H9 (cell line): ENCODE measurements around the gene AFMID. TPM values are rescaled to one million over a fixed set of nuclear protein-coding genes. Genes with fewer than 3 reads are reported as not detected.

Source experiments
- DNase-seq: peaks from one replicate; pipeline ENCODE4 v3.0.0-alpha.2; 2017
- H2AFZ ChIP-seq: one replicate; pipeline ENCODE4 v1.6.1; 2013; ENCODE audit warnings: mild to moderate bottlenecking, low read length, control low read depth, moderate library complexity
- H2AK5ac ChIP-seq: 2 replicates; pipeline ENCODE4 v1.6.1; 2013; ENCODE audit warnings: low read length, control low read depth, mixed read lengths; ENCODE audit not compliant: insufficient read length
- H2BK120ac ChIP-seq: one replicate; pipeline ENCODE4 v1.6.1; 2013; ENCODE audit warnings: low read depth, mild to moderate bottlenecking, low read length, control low read depth, inconsistent platforms; ENCODE audit not compliant: poor library complexity, severe bottlenecking
- H2BK12ac ChIP-seq: 2 replicates; pipeline ENCODE4 v1.6.1; 2013; ENCODE audit warnings: low read length, control low read depth, mixed read lengths, low read depth; ENCODE audit not compliant: insufficient read length
- H2BK15ac ChIP-seq: 2 replicates; pipeline ENCODE4 v1.6.1; 2013; ENCODE audit warnings: low read depth, low read length, control low read depth
- H2BK20ac ChIP-seq: one replicate; pipeline ENCODE4 v1.6.1; 2013; ENCODE audit warnings: low read depth, mild to moderate bottlenecking, low read length, control low read depth, inconsistent platforms; ENCODE audit not compliant: poor library complexity, severe bottlenecking
- H2BK5ac ChIP-seq: 2 replicates; pipeline ENCODE4 v1.6.1; 2013; ENCODE audit warnings: low read length, control low read depth, mixed read lengths; ENCODE audit not compliant: insufficient read length
- H3K14ac ChIP-seq: 2 replicates; pipeline ENCODE4 v1.6.1; 2013; ENCODE audit warnings: low read length, control low read depth; ENCODE audit not compliant: insufficient read depth
- H3K18ac ChIP-seq: 2 replicates; pipeline ENCODE4 v1.6.1; 2013; ENCODE audit warnings: low read depth, mild to moderate bottlenecking, mixed read lengths, low read length, control low read depth; ENCODE audit not compliant: insufficient read length
- H3K23ac ChIP-seq: 2 replicates; pipeline ENCODE4 v1.6.1; 2013; ENCODE audit warnings: low read length, control low read depth, mixed read lengths, low read depth; ENCODE audit not compliant: insufficient read length
- H3K23me2 ChIP-seq: 2 replicates; pipeline ENCODE4 v1.6.1; 2013; ENCODE audit warnings: low read depth, mild to moderate bottlenecking, mixed read lengths, low read length, control low read depth; ENCODE audit not compliant: insufficient read length, poor library complexity, severe bottlenecking
- H3K27ac ChIP-seq: 2 replicates; pipeline ENCODE4 v1.5.1; 2013; ENCODE audit warnings: low read length, control low read depth, mixed read lengths, low read depth; ENCODE audit not compliant: insufficient read length
- H3K27me3 ChIP-seq: 2 replicates; pipeline ENCODE4 v1.6.1; 2013; ENCODE audit warnings: low read length, control low read depth, inconsistent platforms; ENCODE audit not compliant: insufficient read depth
- H3K4ac ChIP-seq: 2 replicates; pipeline ENCODE4 v1.6.1; 2013; ENCODE audit warnings: low read depth, mild to moderate bottlenecking, control low read depth, inconsistent platforms, low read length, moderate library complexity
- H3K4me1 ChIP-seq: 2 replicates; pipeline ENCODE4 v1.6.1; 2013; ENCODE audit warnings: low read length, control low read depth, inconsistent platforms; ENCODE audit not compliant: insufficient read depth
- H3K4me2 ChIP-seq: 2 replicates; pipeline ENCODE4 v1.6.1; 2013; ENCODE audit warnings: low read length, control low read depth, mixed read lengths; ENCODE audit not compliant: insufficient read length, insufficient read depth
- H3K56ac ChIP-seq: 2 replicates; pipeline ENCODE4 v1.6.1; 2013; ENCODE audit warnings: low read depth, mild to moderate bottlenecking, mixed read lengths, low read length, control low read depth; ENCODE audit not compliant: insufficient read length
- H3K79me1 ChIP-seq: 2 replicates; pipeline ENCODE4 v1.6.1; 2013; ENCODE audit warnings: low read depth, mild to moderate bottlenecking, moderate library complexity, low read length, control low read depth, inconsistent platforms; ENCODE audit not compliant: insufficient read depth, poor library complexity, severe bottlenecking
- H3K79me2 ChIP-seq: 2 replicates; pipeline ENCODE4 v1.6.1; 2013; ENCODE audit warnings: low read length, control low read depth, inconsistent platforms; ENCODE audit not compliant: insufficient read depth
- H3K9ac ChIP-seq: 2 replicates; pipeline ENCODE4 v1.6.1; 2013; ENCODE audit warnings: low read length, control low read depth, mixed read lengths; ENCODE audit not compliant: insufficient read length; ENCODE audit errors: extremely low read depth
- H3K9me3 ChIP-seq: one replicate; pipeline ENCODE4 v1.6.1; 2013; ENCODE audit warnings: low read depth, low read length, inconsistent platforms; ENCODE audit not compliant: control insufficient read depth
- H3T11ph ChIP-seq: one replicate; pipeline ENCODE4 v1.6.1; 2013; ENCODE audit warnings: mild to moderate bottlenecking, low read length, control low read depth, inconsistent platforms
- H4K20me1 ChIP-seq: one replicate; pipeline ENCODE4 v1.6.1; 2013; ENCODE audit not compliant: control insufficient read depth, insufficient read length, insufficient read depth
- H4K5ac ChIP-seq: 2 replicates; pipeline ENCODE4 v1.6.1; 2013; ENCODE audit warnings: low read depth, mild to moderate bottlenecking, mixed read lengths, low read length, control low read depth; ENCODE audit not compliant: insufficient read length
- H4K8ac ChIP-seq: replicated peaks from 2 replicates; pipeline ENCODE4 v1.6.1; 2013; ENCODE audit warnings: low read length, control low read depth, mixed read lengths, low read depth; ENCODE audit not compliant: insufficient read length
- H4K91ac ChIP-seq: 2 replicates; pipeline ENCODE4 v1.6.1; 2013; ENCODE audit warnings: low read depth, mild to moderate bottlenecking, moderate library complexity, mixed read lengths, low read length, control low read depth; ENCODE audit not compliant: insufficient read length
- H3K27ac Mint-ChIP-seq, 3 experiments: 2 replicates in 2 of 3; 3 replicates in 1 of 3; pipeline ENCODE4 v1.8.0; 2020 to 2021; ENCODE audit warnings: mixed read lengths in 3 of 3, mild to moderate bottlenecking in 1 of 3, moderate library complexity in 1 of 3
- H3K27me3 Mint-ChIP-seq: 2 replicates; pipeline ENCODE4 v1.8.0; 2021; ENCODE audit warnings: low read depth, mild to moderate bottlenecking, moderate library complexity, mixed read lengths
- H3K36me3 Mint-ChIP-seq, 3 experiments: 2 replicates in 2 of 3; 3 replicates in 1 of 3; pipeline ENCODE4 v1.8.0; 2020 to 2021; ENCODE audit warnings: low read depth in 3 of 3, mixed read lengths in 3 of 3; ENCODE audit not compliant: insufficient read depth in 1 of 3
- H3K4me1 Mint-ChIP-seq, 2 experiments: 2 replicates each; pipeline ENCODE4 v1.8.0; 2020; ENCODE audit warnings: mixed read lengths in 2 of 2
- H3K4me3 Mint-ChIP-seq, 2 experiments: 2 replicates in 1 of 2; 3 replicates in 1 of 2; pipeline ENCODE4 v1.8.0; 2020 to 2021; ENCODE audit warnings: mild to moderate bottlenecking in 2 of 2, mixed read lengths in 2 of 2, moderate library complexity in 1 of 2
- H3K9me3 Mint-ChIP-seq, 2 experiments: 2 replicates in 1 of 2; 3 replicates in 1 of 2; pipeline ENCODE4 v1.8.0; 2020; ENCODE audit warnings: mild to moderate bottlenecking in 2 of 2, mixed read lengths in 2 of 2, moderate library complexity in 1 of 2
- CTCF ChIP-seq: fragments of 200-600 bp; sonication (generic); conservative IDR thresholded peaks from 3 replicates; pipeline ENCODE4 v1.8.0; 2021; ENCODE audit warnings: antibody characterized with exemption, mild to moderate bottlenecking
- WGBS: extraction: QIAGEN DNeasy Blood & Tissue Kit; methylation state at CpG from one replicate; pipeline ENCODE4 v1.1.7; 2013; ENCODE audit warnings: missing lambda C conversion rate, low lambda C conversion rate, mixed read lengths; ENCODE audit not compliant: insufficient read length; ENCODE audit errors: extremely low coverage; 5-methylcytosine and 5-hydroxymethylcytosine counted together
- total RNA-seq: library from RNA; stranded (reverse); gene quantifications from 2 replicates; pipeline ENCODE4 v1.2.1, GENCODE V29; 2021

The AFMID gene
- total RNA-seq, 1 experiment from 2014 or later: 64.1 TPM

GRCh38 chr17:78143214-78144146 lies 43.7 kb upstream of the AFMID start:
- no peaks in the 10 kb centered on the region for H3K36me3 Mint-ChIP-seq

More at GRCh38 chr17:78143214-78144146, 43.7 kb upstream of the AFMID start:
- Histone ChIP-seq H3K4me1 (peaks cover 3% of the 10 kb centered on the region; the same call in 1 of the 2 replicates), H3K9me3 (no peaks in the 10 kb centered on the region), H3K27ac (no peak overlapping the region), H2AFZ (no peak overlapping the region), H2BK12ac (no peak overlapping the region), H3K14ac (no peak overlapping the region), H3K56ac (no peak overlapping the region), H3K27me3 (no peaks in the 10 kb centered on the region), H4K8ac (no peak overlapping the region), H3K79me2 (no peaks in the 10 kb centered on the region), H2BK20ac (no peak overlapping the region), H2BK5ac (no peak overlapping the region), H3K4ac (no peak overlapping the region), H3K18ac (no peak overlapping the region), H3K23ac (no peak overlapping the region), H4K20me1 (no peaks in the 10 kb centered on the region), H2BK15ac (no peak overlapping the region), H3K23me2 (no peaks in the 10 kb centered on the region), H4K91ac (no peak overlapping the region), H2BK120ac (no peak overlapping the region), H4K5ac (no peak overlapping the region), H3K4me2 (no peak overlapping the region), H2AK5ac (no peak overlapping the region), H3T11ph (no peak overlapping the region), H3K9ac (no peak overlapping the region), H3K79me1 (no peaks in the 10 kb centered on the region)
- H3K9me3 Mint-ChIP-seq: no peaks in the 10 kb centered on the region
- WGBS: no CpG with 5 or more reads among the region's 21 CpGs
- H3K27ac Mint-ChIP-seq: no peak overlapping the region; a peak in 1 of 7 replicates
- no peak overlapping the region for H3K4me3 Mint-ChIP-seq
- peaks cover 2% of the 10 kb centered on the region; the same call in 1 of the 2 replicates for H3K27me3 Mint-ChIP-seq
- H3K4me1 Mint-ChIP-seq: peaks cover 6 to 19% of the 10 kb centered on the region in 2 experiments
- no peak for DNase-seq
- TF ChIP-seq CTCF: no peak
